ENCODE data around the gene EGFL8.
A peak's percentile ranks its signal among the peaks of the same experiment; 100 is the strongest.

EGFL8 gene

DNA sequence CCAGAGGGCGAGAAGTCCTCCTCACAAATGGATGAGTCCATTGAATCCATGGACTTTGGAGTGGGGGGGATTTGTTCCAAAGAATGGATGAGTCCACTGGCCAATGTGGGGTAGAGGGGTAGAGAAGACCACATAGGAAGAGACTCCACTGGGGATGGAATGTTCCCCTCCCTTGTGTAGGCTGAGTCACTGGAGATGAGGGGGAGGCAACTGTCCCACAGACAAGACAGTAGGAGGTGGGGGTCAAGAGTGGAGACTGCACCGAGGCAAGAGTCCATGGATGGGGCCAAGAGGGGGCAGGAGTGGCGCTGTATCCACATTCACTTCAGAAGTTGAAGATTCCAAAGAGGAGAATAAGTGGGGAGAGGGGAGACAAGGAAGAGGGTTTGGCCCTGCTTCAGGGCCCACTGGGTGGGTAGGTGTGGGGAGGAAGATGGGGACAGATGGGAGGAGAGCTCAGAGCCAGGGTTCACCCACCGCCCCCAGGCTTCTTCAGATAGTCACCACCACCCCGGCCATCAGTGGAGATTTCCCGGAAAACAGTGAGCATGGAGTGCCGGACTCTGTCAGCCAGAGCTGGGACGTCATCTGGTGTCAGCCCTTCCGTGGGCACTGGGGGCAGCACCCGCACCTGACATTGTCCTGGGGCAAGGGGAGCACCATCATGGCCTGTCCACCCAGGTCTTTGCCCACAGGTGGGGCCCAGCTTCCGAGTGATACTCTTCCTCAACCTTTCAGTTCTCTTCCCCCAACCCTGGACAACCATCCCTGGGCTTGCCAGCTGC is 4.6 kb downstream of the EGFL8 start:
- no peak for DNase-seq

- no peak for DNase-seq
These were observed 5.9 kb downstream of the EGFL8 start for GRCh38 chr6:32170294-32170693.

- DNase-seq, result no peak
These were observed 6.8 kb downstream of the EGFL8 start for GRCh38 chr6:32171234-32171633.

GRCh38 chr6:32173051-32173727 is 8.8 kb downstream of the EGFL8 start:
- DNase-seq, result peak; percentile 78

DNA sequence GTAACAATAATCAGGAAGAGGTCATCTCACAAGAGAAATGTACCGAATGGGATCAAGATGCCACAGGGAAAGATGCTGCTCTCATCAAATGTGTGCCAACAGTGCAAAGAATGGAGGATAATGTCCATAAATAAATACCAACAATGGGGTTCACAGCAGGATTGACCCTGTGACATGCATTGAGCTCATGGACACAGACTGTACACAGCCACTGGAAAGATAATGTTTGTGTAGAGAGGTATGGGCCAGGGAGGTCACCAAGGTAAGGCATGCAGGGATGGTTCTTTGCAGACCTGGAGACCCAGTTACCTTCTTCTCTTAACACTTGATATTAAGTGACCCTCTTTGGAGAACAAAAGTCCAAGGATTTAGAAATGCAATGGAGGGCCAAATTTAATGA is 10.0 kb downstream of the EGFL8 start:
- DNase-seq, result no peak

- no peak for DNase-seq
These were observed 10.9 kb downstream of the EGFL8 start for GRCh38 chr6:32175322-32175710.

GRCh38 chr6:32175711-32176475 is 11.5 kb downstream of the EGFL8 start, which contains the start of gene AGPAT1:
AGPAT1 (minus strand) TSS chr6:32176084; CDS start chr6:32171496, 4,588 bp downstream.
- DNase-seq, result peak; percentile 98

DNA sequence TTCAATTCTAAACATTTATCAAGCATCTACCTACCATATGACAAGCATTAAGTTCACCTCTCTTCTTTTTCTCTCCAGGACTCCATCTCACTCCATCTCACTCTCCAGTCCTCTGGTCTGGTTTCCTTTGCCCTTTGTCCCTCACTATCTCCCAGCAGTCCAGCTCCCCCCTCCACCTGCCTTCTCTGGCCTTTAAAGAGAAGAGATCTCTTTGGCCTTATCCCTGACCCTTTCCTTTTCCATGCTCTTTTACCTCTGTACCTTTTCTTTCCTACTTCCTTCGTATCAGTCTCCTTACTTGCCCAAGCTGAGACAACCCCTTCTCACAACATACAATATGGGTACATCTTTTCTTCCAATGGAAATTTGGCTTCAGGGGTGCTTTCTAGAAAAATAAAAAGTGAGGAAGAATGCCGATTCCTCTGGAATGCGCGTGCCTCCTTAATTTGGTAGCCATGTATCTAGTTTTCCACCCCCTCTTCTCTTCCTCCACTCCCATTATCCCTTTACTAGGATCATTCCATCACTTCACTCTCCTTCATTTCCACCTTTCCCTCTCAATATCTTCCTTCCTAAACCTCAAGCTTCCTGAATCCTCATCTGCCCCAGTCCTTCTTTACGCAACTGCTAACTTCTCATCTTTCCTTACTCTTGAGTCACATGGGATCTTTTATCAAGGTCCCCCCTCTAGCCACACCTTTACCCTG is 12.2 kb downstream of the EGFL8 start:
- DNase-seq, result no peak

- DNase-seq, result peak; percentile 73
These were observed 12.9 kb downstream of the EGFL8 start for GRCh38 chr6:32177183-32177787.

- peak; percentile 99 for DNase-seq
These were observed 13.6 kb downstream of the EGFL8 start, which contains the start of gene RNF5 for GRCh38 chr6:32177788-32178546. RNF5 (plus strand) TSS chr6:32178405; CDS start chr6:32178512, 107 bp downstream.

- no peak for DNase-seq
These were observed 14.4 kb downstream of the EGFL8 start for GRCh38 chr6:32178547-32179440.

DNA sequence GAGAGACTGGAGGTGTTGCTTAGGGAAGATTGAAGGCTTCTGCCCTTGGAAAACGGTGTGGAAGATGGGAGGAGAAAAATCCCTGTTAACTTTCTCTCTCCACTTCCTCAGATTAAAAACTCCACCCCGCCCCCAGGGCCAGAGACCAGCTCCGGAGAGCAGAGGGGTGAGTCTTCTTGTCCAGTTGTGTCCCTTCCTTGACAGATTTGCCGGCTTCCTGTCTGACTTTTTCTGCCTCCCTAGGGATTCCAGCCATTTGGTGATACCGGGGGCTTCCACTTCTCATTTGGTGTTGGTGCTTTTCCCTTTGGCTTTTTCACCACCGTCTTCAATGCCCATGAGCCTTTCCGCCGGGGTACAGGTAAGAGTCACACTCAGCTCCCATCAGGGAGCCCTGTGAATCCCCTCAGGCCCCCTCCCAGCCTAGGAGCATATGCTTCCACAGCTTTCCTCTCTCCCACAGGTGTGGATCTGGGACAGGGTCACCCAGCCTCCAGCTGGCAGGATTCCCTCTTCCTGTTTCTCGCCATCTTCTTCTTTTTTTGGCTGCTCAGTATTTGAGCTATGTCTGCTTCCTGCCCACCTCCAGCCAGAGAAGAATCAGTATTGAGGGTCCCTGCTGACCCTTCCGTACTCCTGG is 15.5 kb downstream of the EGFL8 start:
- no peak for DNase-seq

DNA sequence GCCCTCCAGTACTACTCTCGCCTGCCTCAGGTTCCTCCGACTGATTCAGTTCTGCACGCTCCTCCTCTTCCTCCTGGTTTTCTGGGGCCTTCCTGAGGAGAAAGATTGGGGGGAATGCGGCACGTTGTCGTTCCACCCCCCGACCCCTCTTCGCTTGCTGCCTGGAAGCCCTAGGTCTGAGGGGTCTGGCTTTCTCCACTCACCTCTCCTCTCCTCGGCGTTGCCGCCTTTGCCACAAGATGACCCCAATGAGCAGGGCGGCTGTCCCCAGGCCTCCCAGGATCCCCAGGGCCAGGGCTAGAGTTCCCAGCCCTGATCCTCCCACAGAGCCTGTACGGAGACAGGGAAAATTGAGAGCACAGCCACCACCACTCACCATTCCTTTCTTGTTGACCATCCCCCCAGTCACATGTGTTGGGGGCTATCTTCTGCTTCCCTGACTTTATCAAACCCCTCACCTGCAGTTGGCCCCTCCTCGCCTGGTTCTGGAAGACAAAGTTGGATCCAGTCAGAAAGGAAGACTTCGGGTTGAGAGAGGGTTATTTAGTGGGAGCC is 16.8 kb downstream of the EGFL8 start:
- DNase-seq, result no peak

- DNase-seq, result no peak
These were observed 17.6 kb downstream of the EGFL8 start for GRCh38 chr6:32181915-32182529.

DNA sequence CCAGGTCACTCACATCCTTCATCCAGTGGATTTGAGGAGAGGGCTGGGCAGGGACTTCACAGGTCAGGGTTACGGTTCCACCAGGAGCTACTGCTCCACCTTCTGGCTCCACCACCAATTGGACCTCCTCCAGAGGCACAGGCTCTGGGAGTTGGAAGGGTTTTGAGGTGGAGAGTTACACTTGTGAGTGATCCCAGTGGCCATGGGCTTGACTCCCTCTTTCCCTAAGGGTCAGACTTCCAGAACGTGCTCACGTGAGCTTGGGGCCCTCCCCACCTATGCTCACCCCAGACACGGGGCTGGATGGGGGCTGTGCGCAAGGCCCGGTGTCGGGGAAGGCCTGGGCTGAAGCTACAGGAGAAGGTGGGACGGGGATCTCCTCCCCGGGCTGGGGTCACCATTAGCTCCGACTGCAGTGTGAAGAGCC is 18.2 kb downstream of the EGFL8 start:
- DNase-seq, result no peak

- DNase-seq, result no peak
These were observed 18.6 kb downstream of the EGFL8 start for GRCh38 chr6:32183030-32183429.

GRCh38 chr6:32183483-32184083 is 19.2 kb downstream of the EGFL8 start:
- no peak for DNase-seq

DNA sequence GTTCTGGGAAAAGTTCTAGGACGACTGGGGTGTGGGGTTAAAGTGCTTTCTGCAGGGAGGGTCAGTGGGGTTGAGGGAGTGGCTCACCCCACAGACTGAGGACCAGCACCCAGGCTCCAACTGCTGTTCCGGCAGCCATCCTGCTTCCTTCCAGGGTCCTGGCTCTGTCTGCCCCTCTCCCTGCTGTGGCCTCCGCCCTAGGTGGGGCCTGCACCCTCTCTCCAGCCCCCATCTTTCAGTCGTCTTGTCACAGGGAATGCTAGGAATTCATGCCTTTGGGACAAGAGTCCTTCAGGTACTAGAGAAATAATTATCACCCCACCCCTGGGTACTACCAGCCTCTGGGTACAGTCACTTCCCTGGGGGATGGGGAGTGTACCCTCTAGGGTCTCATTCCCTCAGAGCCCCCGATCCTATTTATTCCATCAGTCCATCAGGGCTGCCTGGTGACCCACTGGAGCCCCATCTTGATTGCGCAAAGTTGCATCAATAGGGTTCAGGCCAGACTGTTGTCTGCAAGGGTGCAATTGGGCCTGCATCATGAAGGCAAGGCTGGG is 19.8 kb downstream of the EGFL8 start, which contains the start of gene AGER:
TSS of gene AGER (minus strand) at position 170 of the 557 bp plus-strand sequence. CDS start at position 139, 31 bp downstream.
- no peak for DNase-seq
